ENCODE results near the gene LSR. TPM values are rescaled to one million over a fixed set of nuclear protein-coding genes. Genes with fewer than 3 reads are reported as not detected.

Gene LSR
- total RNA-seq, 3 donors from 2014 or later = 3.7 to 37.5 (median 35.1) TPM

DNA sequence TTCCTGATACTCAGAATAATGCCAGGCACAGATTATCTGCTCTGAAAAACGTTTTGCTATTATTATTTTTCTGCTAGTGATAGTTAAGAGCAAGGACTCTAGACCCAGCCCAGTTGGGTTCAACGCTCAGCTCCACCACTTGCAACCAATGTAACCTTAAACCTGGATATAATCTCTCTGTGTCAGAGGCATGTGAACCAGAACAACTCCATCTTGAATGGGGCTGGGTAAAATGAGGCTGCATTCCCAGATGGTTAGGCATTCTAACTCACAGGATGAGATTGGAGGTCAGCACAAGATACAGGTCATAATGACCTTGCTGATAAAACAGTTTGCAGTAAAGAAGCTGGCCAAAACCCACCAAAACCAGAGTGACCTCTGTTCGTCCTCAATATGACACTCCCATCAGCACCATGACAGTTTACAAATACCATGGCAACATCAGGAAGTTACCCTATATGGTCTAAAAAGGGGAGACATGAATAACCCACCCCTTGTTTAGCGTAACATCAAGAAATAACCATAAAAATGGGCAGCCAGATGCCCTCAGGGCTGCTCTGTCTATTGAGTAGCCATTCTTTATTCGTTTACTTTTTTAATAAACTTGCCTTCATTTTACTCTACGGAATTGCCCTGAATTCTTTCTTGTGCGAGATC is 33.9 kb upstream of the LSR start:
- no peak for DNase-seq (ENCODE audit: low spot score in 2 of 2)
- Histone ChIP-seq H3K27ac (peak overlapping the region; percentile 78 to 93), H3K36me3 (no peaks in the 10 kb centered on the region), H3K4me3 (no peak overlapping the region), H3K27me3 (no peaks in the 10 kb centered on the region), H3K4me1 (peaks cover 0 to 4% of the 10 kb centered on the region in 2 donors), H3K9me3 (no peaks in the 10 kb centered on the region)
- TF ChIP-seq POLR2AphosphoS5 (IDR thresholded peaks at IDR 0.05) (no peak), POLR2A (IDR thresholded peaks at IDR 0.05) (no peak)
- TF ChIP-seq, protein P1, sequence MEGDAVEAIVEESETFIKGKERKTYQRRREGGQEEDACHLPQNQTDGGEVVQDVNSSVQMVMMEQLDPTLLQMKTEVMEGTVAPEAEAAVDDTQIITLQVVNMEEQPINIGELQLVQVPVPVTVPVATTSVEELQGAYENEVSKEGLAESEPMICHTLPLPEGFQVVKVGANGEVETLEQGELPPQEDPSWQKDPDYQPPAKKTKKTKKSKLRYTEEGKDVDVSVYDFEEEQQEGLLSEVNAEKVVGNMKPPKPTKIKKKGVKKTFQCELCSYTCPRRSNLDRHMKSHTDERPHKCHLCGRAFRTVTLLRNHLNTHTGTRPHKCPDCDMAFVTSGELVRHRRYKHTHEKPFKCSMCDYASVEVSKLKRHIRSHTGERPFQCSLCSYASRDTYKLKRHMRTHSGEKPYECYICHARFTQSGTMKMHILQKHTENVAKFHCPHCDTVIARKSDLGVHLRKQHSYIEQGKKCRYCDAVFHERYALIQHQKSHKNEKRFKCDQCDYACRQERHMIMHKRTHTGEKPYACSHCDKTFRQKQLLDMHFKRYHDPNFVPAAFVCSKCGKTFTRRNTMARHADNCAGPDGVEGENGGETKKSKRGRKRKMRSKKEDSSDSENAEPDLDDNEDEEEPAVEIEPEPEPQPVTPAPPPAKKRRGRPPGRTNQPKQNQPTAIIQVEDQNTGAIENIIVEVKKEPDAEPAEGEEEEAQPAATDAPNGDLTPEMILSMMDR (IDR thresholded peaks at IDR 0.05) = no peak
- intact Hi-C loops (cut with DNase I; ENCODE audit: low total_unique reads) = no loop called here

DNA sequence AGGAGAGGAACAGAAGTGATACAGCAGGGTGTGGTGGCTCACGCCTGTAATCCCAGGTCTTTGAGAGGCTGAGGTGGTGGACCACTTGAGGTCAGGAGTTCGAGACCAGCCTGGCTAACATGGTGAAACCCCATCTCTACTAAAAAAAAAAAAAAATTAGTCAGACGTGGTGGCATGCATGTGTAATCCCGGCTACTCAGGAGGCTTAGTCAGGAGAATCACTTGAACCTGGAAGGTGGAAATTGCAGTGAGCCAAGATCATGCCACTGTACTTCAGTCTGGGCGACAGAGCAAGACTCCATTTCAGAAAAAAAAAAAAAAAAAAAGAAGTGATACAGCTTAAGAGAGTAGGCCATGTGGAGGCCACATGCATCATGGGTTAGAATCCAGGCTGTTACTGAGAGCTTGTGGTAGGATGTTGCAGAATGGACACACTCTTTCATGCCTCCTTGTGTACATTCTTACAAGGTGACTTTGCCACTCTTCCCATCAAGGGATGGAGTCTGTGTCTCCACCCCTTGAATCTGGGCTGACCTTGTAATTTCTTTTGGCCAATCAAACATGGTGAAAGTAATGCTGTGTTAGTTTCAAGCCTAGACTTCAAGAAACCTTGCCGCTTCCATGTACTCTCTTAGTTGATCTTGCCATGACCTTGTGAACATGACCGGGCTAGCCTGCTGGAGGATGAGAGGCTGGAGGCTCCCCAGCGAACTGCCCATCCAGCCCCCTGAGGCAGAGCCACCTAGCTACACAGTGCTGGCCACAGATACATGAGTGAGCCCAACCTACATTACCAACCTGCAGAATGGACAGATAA is 32.6 kb upstream of the LSR start:
- DNase-seq (ENCODE audit: low spot score in 2 of 2) = no peak
- peaks cover 0 to 4% of the 10 kb centered on the region in 2 donors for H3K4me1 ChIP-seq
- peak overlapping the region in 1 of 2 donors; percentile 11 for H3K27ac ChIP-seq
- intact Hi-C loops (cut with DNase I; ENCODE audit: low total_unique reads) = no loop called here
- TF ChIP-seq, protein P1 (IDR thresholded peaks at IDR 0.05) = no peak
- TF ChIP-seq POLR2AphosphoS5 (IDR thresholded peaks at IDR 0.05) = no peak
- no peak for TF ChIP-seq POLR2A (IDR thresholded peaks at IDR 0.05)
- H3K9me3 ChIP-seq = no peaks in the 10 kb centered on the region
- H3K4me3 ChIP-seq = no peak overlapping the region
- H3K27me3 ChIP-seq = no peaks in the 10 kb centered on the region
- H3K36me3 ChIP-seq = no peaks in the 10 kb centered on the region

DNA sequence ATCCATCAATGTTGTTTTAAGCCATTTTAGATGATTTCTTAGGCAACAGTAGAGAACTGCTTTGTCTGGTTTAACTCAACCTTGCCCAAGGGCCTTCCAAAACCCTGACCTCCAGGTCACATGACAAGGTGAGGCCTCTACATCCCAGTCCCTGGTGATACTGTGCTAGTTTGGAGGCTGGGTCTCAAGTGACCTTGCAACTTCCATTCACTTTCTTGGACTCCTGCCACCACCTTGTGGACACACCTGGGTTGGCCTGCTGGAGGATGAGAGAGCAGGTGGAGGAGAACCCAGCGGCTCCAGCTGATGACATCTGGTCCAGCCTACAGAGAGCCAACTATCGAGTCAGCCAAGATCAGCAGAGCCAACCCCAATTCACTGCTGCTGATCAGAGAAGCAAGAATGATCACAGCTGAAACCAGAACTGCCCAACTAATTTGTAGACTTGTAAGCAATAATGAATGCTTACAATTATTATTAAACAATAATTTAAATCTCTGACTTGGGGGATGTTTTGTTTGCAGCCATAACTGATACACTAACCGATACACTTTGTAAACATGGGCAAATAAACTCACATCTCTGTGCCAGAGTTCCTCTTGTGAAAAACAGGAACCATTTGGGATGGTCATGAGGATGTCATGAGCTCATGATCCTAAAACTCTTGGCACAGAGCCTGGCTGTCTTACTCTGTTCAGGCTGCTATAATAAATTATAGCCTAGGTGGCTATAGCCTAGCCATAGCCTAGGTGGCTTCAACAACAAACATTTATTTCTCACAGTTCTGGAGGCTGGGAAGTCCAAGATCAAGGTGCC is 31.8 kb upstream of the LSR start:
- Histone ChIP-seq H3K4me3 (no peak overlapping the region), H3K36me3 (no peaks in the 10 kb centered on the region), H3K27me3 (no peaks in the 10 kb centered on the region), H3K4me1 (peaks cover 0 to 4% of the 10 kb centered on the region in 2 donors), H3K27ac (peak overlapping the region in 1 of 2 donors; percentile 11), H3K9me3 (no peaks in the 10 kb centered on the region)
- TF ChIP-seq, protein P1 (IDR thresholded peaks at IDR 0.05) = peak in 1 of 3 donors; percentile 11
- TF ChIP-seq POLR2A (IDR thresholded peaks at IDR 0.05) (no peak), POLR2AphosphoS5 (IDR thresholded peaks at IDR 0.05) (no peak)
- no peak for DNase-seq (ENCODE audit: low spot score in 2 of 2)
- intact Hi-C loops (cut with DNase I; ENCODE audit: low total_unique reads) = no loop called here

DNA sequence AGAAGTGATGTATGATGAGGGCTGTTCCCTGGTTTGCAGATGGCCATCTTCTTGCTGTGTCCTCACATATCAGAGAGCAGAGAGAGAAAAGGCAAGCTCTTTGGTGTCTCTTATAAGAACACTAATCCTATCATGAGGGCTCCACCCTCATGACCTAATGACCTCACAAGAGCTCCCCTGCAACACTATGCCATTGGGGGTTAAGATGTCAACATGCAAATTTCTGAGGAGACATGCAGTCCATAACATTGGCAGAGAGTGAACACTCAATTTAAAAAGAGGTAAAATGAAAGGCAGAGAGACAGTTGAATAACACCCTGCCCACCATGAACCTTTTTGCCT is 31.2 kb upstream of the LSR start:
- Histone ChIP-seq H3K4me3 (no peak overlapping the region), H3K36me3 (no peaks in the 10 kb centered on the region), H3K27me3 (no peaks in the 10 kb centered on the region), H3K27ac (no peak overlapping the region), H3K4me1 (peaks cover 0 to 4% of the 10 kb centered on the region in 2 donors), H3K9me3 (no peaks in the 10 kb centered on the region)
- intact Hi-C loops (cut with DNase I; ENCODE audit: low total_unique reads) = no loop called here
- TF ChIP-seq POLR2AphosphoS5 (IDR thresholded peaks at IDR 0.05) (no peak), POLR2A (IDR thresholded peaks at IDR 0.05) (no peak)
- TF ChIP-seq, protein P1 (IDR thresholded peaks at IDR 0.05) = no peak
- no peak for DNase-seq (ENCODE audit: low spot score in 2 of 2)
